ENCODE measurements around the gene COBL.

- no peak for TF ChIP-seq EZH2phosphoT487 (IDR thresholded peaks at IDR 0.05; ENCODE audit: insufficient read depth, low read depth)
- no peak for TF ChIP-seq EZH2 (IDR thresholded peaks at IDR 0.05; ENCODE audit: insufficient read depth, poor library complexity, severe bottlenecking)
Measured at GRCh38 chr7:51084121-51084520, 232.5 kb downstream of the COBL start.

Measured in GM23248 (cell line).